ENCODE measurements around the gene PLA2G4E.

Gene PLA2G4E

DNA sequence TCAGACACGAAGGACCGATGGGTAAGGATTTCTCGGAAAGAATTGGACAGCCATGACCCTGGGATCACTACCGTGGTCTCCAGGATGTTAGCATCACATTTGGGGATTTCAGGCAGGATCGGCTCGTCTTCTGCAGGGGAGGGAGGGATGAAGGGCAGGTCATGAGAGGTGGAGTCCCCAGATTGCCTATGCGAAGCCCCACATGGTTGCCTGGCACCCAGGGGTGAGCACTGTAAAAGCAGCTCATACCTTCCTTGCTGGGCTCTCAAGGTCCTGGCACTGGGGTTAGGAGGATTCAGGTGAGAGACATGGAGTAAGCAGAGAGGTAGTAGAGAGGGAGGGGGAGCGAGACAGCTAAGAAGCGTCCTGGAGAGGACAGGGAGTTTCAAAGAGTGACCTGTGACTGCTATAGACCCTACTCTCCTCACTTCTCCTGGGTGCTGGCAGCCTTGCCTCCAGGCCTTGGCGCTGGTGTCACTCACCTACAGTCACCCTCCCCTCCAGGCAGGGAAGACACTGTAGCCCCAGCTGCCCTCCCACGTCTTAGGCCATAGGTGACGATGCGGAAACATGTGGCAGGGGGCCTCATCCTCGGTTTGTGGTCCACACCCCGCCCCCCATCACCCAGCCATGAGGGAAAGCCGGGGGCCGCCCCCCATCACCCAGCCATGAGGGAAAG, 33.5 kb downstream of the PLA2G4E start:
- DNase-seq (ENCODE audit: low spot score in 2 of 2) = no peak
- Mint-ChIP-seq H3K4me1 (no peaks in the 10 kb centered on the region), H3K36me3 (no peaks in the 10 kb centered on the region), H3K27me3 (peaks cover 12% of the 10 kb centered on the region), H3K27ac (no peak overlapping the region), H3K4me3 (no peak overlapping the region), H3K9me3 (no peaks in the 10 kb centered on the region)
- ATAC-seq (ENCODE audit: low read depth) = no peak

DNA sequence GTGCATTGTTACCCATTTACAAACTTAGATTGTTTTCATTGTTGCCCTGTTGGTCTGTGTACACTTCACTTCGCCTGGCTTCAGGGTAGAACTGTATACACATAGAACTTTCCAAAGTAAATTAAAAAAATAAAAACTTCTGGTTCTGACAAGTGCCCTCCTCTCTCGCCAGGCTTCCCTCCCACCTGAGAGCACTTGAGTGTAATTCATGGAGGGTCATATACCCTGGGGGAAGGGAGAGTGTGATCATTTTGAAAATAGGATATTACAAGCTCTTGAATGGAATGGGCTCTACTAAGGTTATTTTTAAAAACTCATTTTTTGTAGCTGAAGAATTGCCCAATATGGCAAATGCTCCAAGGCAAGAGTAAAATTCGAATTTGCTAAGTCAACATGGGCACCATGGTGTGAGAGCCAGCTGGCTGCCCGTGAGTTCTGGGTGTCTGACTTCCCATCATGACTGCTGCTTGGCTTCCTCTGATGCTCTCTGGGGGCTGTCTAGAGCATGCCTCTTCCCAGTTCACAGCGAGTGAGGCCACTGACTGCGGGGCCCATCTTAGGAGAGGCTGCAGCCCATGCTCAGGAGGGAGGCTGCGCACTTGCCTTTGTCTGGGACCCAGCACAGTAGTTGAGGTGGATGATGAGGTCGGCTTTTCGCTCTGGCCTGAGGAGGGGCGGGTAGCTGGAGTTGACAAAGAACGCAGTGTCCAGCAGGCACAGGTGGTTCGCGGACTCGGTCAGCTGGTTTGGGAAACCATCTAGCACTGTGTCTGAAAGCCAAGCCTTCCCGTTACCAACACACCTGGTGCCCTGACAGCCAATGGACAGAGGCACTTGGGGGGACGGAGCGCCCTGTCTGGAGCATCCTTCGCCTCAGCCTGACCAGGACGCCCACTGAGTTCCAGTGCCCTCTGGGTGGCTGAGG, 35.3 kb downstream of the PLA2G4E start:
- Mint-ChIP-seq H3K36me3 (no peaks in the 10 kb centered on the region), H3K27me3 (peaks cover 10% of the 10 kb centered on the region)
- no peak for ATAC-seq (ENCODE audit: low read depth)

DNA sequence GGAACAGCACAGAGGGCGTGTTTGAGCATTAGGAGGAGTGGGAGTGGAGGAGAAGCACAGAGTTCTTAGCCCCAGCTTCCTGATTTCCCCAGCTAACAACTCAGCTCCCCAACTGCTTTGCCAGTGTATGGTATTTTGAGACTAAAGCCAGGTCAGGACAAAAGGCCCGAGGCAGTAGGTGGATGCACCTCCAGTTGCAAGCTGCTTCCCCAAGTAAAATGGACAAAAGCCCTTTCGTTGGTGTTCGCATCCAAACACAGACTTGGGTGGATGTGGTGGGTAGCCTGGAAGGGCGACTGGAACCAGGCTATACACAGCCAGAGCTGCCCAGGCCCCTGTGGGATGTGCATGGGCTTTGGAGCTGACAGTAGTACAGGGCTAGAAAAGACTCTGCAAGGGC, 36.2 kb downstream of the PLA2G4E start:
- no peaks in the 10 kb centered on the region for H3K4me1 Mint-ChIP-seq
- H3K27ac Mint-ChIP-seq = no peak overlapping the region
- H3K36me3 Mint-ChIP-seq = no peaks in the 10 kb centered on the region
- ATAC-seq (ENCODE audit: low read depth) (no peak), DNase-seq (ENCODE audit: low spot score in 2 of 2) (no peak)
- peaks cover 8% of the 10 kb centered on the region for H3K27me3 Mint-ChIP-seq
- H3K9me3 Mint-ChIP-seq = no peaks in the 10 kb centered on the region
- no peak overlapping the region for H3K4me3 Mint-ChIP-seq

More for the DNA sequence above, 35.3 kb downstream of the PLA2G4E start:
- no peak overlapping the region for H3K4me3 Mint-ChIP-seq
- H3K4me1 Mint-ChIP-seq = no peaks in the 10 kb centered on the region
- DNase-seq (ENCODE audit: low spot score in 2 of 2) = no peak
- no peak overlapping the region for H3K27ac Mint-ChIP-seq
- no peaks in the 10 kb centered on the region for H3K9me3 Mint-ChIP-seq

- Mint-ChIP-seq H3K27ac (no peak overlapping the region), H3K4me3 (no peak overlapping the region), H3K4me1 (no peaks in the 10 kb centered on the region), H3K9me3 (no peaks in the 10 kb centered on the region), H3K27me3 (peaks cover 7% of the 10 kb centered on the region), H3K36me3 (no peaks in the 10 kb centered on the region)
- ATAC-seq (ENCODE audit: low read depth) = no peak
- no peak for DNase-seq (ENCODE audit: low spot score in 2 of 2)
Measured at GRCh38 chr15:41983621-41984571, 36.9 kb downstream of the PLA2G4E start.

- ATAC-seq (ENCODE audit: low read depth) = no peak
- H3K4me1 Mint-ChIP-seq = no peaks in the 10 kb centered on the region
Measured at GRCh38 chr15:41983221-41983620, 37.6 kb downstream of the PLA2G4E start.

DNA sequence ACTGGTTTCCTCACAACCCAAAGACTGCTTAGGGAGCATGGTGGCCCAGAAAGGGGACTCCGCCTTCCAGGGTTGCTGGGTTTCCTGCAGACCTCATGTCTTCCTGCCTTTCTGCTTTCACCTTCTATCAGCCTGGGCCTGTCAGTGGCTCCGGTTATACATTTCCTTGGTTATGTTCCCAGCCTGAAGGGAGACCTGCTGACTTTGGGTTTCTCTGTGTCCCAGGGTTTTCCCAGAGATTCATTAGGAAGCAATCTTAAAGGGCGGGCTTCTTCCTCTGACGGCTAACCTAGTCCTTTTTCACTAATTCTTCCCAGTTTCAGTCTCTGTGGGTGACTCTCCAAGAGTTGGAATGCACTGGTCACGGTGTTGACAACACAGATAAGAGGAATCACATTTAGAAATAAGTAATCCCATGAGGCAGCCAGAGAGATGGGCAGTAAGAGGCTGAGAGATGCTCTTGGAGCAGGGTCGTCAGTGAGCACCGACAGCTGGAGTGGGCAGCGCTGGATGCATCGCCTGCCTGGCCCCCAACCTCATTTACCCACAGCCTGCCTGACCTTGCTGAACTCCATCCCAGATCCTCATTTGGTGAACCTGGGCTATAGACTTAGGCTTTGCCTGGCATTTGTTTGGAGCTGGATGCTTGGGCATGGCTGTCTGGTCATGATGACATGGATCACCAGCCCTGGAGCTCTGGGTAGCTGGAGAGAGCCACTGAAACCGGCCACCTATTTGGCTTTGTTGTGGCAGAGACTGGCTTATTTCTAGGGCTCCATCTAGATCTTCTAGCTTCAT, 38.5 kb downstream of the PLA2G4E start:
- ATAC-seq (ENCODE audit: low read depth) = no peak
- Mint-ChIP-seq H3K36me3 (no peaks in the 10 kb centered on the region), H3K9me3 (no peaks in the 10 kb centered on the region), H3K4me1 (no peaks in the 10 kb centered on the region), H3K27ac (no peak overlapping the region), H3K4me3 (no peak overlapping the region), H3K27me3 (peaks cover 5% of the 10 kb centered on the region)
- no peak for DNase-seq (ENCODE audit: low spot score in 2 of 2)

More at GRCh38 chr15:41983221-41983620, 37.6 kb downstream of the PLA2G4E start:
- no peak overlapping the region for H3K4me3 Mint-ChIP-seq
- no peak overlapping the region for H3K27ac Mint-ChIP-seq
- no peaks in the 10 kb centered on the region for H3K9me3 Mint-ChIP-seq
- H3K27me3 Mint-ChIP-seq = peaks cover 4% of the 10 kb centered on the region
- no peaks in the 10 kb centered on the region for H3K36me3 Mint-ChIP-seq
- no peak for DNase-seq (ENCODE audit: low spot score in 2 of 2)

- Mint-ChIP-seq H3K27me3 (peaks cover 1% of the 10 kb centered on the region), H3K9me3 (no peaks in the 10 kb centered on the region), H3K4me3 (no peak overlapping the region), H3K4me1 (no peaks in the 10 kb centered on the region), H3K27ac (no peak overlapping the region), H3K36me3 (no peaks in the 10 kb centered on the region)
- DNase-seq (ENCODE audit: low spot score in 2 of 2) (no peak), ATAC-seq (ENCODE audit: low read depth) (no peak)
Measured at GRCh38 chr15:41981371-41982132, 39.3 kb downstream of the PLA2G4E start.

- Mint-ChIP-seq H3K4me1 (no peaks in the 10 kb centered on the region), H3K27ac (no peak overlapping the region), H3K4me3 (no peak overlapping the region), H3K9me3 (no peaks in the 10 kb centered on the region), H3K27me3 (peaks cover 1% of the 10 kb centered on the region), H3K36me3 (no peaks in the 10 kb centered on the region)
- ATAC-seq (ENCODE audit: low read depth) = no peak
- no peak for DNase-seq (ENCODE audit: low spot score in 2 of 2)
Measured at GRCh38 chr15:41980654-41981323, 40.1 kb downstream of the PLA2G4E start.

DNA sequence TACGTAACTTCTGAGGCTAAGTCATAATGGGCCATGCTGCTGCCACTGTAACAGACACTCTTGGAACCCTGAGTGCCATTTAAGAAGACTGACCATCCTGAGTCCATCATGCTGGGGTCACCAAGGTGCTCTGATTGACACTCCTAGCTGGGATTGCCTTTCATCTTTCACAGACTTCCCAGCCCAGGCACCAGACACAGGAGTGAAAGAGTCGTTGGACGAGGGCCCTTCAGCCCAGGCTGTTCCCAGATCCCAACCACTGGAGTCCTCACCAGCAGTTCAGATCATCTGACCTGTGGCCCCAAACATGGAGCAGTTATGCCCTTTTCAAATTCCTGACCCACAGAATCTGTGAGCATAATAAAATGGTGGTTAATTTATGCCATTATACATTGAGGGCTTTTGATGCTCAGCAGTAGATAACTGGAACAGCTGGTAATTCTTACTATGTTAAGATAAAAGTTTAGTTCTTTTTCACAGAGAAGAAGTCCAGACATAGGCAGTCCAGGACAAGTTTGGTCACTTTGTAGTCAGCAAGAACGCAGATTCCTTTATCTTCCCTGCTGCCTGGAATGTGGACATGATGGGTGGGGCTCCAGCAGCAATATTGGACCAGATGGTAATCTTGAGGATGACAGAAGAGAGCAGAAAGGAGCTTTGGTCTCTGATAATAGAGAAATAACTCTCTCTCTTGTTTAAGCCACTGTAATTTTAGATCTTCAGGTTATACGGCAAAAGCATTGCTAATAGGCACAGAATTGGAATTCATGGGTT, 41.2 kb downstream of the PLA2G4E start:
- Mint-ChIP-seq H3K9me3 (no peaks in the 10 kb centered on the region), H3K4me3 (no peak overlapping the region), H3K27ac (no peak overlapping the region), H3K4me1 (no peaks in the 10 kb centered on the region), H3K27me3 (peaks cover 4% of the 10 kb centered on the region), H3K36me3 (no peaks in the 10 kb centered on the region)
- no peak for DNase-seq (ENCODE audit: low spot score in 2 of 2)
- ATAC-seq (ENCODE audit: low read depth) = no peak

DNA sequence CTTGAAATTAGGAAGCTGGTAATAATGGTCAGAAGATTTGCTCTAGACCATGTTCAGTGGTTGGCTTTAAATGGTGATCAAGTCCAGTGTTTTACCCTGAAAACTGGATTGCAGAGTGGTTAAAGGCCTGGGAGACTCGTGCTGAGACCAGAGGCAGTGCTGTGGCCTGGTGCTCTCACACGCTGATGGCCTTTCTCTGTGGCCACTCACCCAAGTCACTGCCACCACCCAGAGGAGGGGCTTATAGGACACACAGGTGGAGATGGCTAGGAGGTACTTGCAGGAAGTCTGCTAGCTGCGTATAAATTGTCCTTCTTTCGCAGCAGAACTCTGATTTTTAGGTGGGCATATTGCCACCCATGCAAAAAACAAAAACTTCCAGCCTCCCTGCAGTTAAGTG, 42.3 kb downstream of the PLA2G4E start:
- Mint-ChIP-seq H3K4me3 (no peak overlapping the region), H3K36me3 (no peaks in the 10 kb centered on the region)
- ATAC-seq (ENCODE audit: low read depth) = no peak

DNA sequence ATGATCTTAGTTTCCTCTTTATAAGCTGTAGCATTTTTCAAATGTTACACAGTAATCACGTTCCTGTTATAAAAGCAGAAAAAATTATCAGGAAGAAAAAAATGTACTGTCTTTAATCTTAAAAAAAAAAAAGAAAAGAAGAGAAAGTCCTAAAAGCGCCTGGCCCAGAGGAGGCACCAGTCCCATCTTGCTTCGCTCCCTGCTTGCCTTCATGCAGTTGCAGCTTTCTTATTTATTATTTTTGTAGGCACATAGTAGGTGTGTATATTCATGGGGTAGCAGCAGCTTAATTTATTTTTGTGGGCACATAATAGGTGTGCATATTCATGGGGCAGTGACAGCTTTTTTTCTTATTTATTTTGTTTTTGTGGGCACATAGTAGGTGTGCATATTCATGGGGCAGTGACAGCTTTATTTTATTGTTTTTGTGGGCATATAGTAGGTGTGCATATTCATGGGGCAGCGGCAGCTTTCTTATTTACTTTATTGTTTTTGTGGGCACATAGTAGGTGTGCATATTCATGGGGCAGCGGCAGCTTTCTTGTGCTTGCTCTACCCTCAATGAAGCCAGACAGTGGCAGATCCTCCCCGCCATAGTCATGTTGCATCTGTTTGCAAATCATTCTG, 43.0 kb downstream of the PLA2G4E start:
- ATAC-seq (ENCODE audit: low read depth) = no peak
- H3K4me3 Mint-ChIP-seq = no peak overlapping the region
- no peak for DNase-seq (ENCODE audit: low spot score in 2 of 2)
- peaks cover 3% of the 10 kb centered on the region for H3K4me1 Mint-ChIP-seq
- no peaks in the 10 kb centered on the region for H3K36me3 Mint-ChIP-seq
- peaks cover 9% of the 10 kb centered on the region for H3K27me3 Mint-ChIP-seq
- H3K9me3 Mint-ChIP-seq = no peaks in the 10 kb centered on the region
- H3K27ac Mint-ChIP-seq = no peak overlapping the region

More for the DNA sequence above, 42.3 kb downstream of the PLA2G4E start:
- H3K27me3 Mint-ChIP-seq = peaks cover 9% of the 10 kb centered on the region
- no peaks in the 10 kb centered on the region for H3K4me1 Mint-ChIP-seq
- H3K27ac Mint-ChIP-seq = no peak overlapping the region
- no peaks in the 10 kb centered on the region for H3K9me3 Mint-ChIP-seq
- no peak for DNase-seq (ENCODE audit: low spot score in 2 of 2)

All from memory B cell (primary cell).